Neuronal stem cell (in vitro differentiated cells): Measurements from ENCODE around the gene OTP.
A peak's percentile ranks its signal among the peaks of the same experiment; 100 is the strongest.

Source experiments
- DNase-seq: peaks from one replicate; pipeline ENCODE4 v3.0.0-alpha.2; 2013; ENCODE audit warnings: low spot score
- H2AFZ ChIP-seq: one replicate; pipeline ENCODE4 v1.6.1; 2013; ENCODE audit warnings: mild to moderate bottlenecking, low read length, inconsistent platforms
- H2AK5ac ChIP-seq: 2 replicates; pipeline ENCODE4 v1.6.1; 2013; ENCODE audit warnings: low read depth, mild to moderate bottlenecking, inconsistent platforms, low read length, moderate library complexity, mixed read lengths
- H2BK120ac ChIP-seq: 2 replicates; pipeline ENCODE4 v1.6.1; 2013; ENCODE audit warnings: low read depth, mild to moderate bottlenecking, inconsistent platforms, low read length, moderate library complexity, mixed read lengths
- H2BK12ac ChIP-seq: one replicate; pipeline ENCODE4 v1.6.1; 2013; ENCODE audit warnings: low read length, inconsistent platforms
- H2BK15ac ChIP-seq: 2 replicates; pipeline ENCODE4 v1.6.1; 2013; ENCODE audit warnings: mild to moderate bottlenecking, low read length, inconsistent platforms, mixed read lengths
- H2BK5ac ChIP-seq: one replicate; pipeline ENCODE4 v1.6.1; 2013; ENCODE audit warnings: inconsistent platforms, mild to moderate bottlenecking, low read length, moderate library complexity
- H3K14ac ChIP-seq: one replicate; pipeline ENCODE4 v1.6.1; 2013; ENCODE audit warnings: low read length, inconsistent platforms
- H3K18ac ChIP-seq: 2 replicates; pipeline ENCODE4 v1.6.1; 2013; ENCODE audit warnings: low read length, inconsistent platforms
- H3K23ac ChIP-seq: 2 replicates; pipeline ENCODE4 v1.6.1; 2013; ENCODE audit warnings: low read depth, mild to moderate bottlenecking, mixed read lengths, low read length, inconsistent platforms; ENCODE audit not compliant: poor library complexity
- H3K27ac ChIP-seq: replicated peaks from 3 replicates; pipeline ENCODE4 v1.5.1; 2013; ENCODE audit warnings: low read length, inconsistent platforms
- H3K27me3 ChIP-seq, 3 experiments: 2 replicates each; pipeline ENCODE4 v1.6.1; 2013; ENCODE audit warnings: low read length in 3 of 3, mild to moderate bottlenecking in 2 of 3, inconsistent platforms in 1 of 3, low read depth in 1 of 3, mixed read lengths in 1 of 3, moderate library complexity in 1 of 3; ENCODE audit not compliant: control insufficient read depth in 3 of 3, insufficient read depth in 3 of 3
- H3K36me3 ChIP-seq, 2 donors: replicated peaks in 1 of 2; 2 replicates each; pipeline ENCODE4 v1.6.1; 2013; ENCODE audit warnings: low read length in 2 of 2; ENCODE audit not compliant: control insufficient read depth in 2 of 2, insufficient read depth in 2 of 2
- H3K4ac ChIP-seq: 2 replicates; pipeline ENCODE4 v1.6.1; 2013; ENCODE audit warnings: inconsistent platforms, mild to moderate bottlenecking, low read length, moderate library complexity
- H3K4me1 ChIP-seq, 2 donors: 1 replicate in 1 of 2; 2 replicates in 1 of 2; pipeline ENCODE4 v1.6.1; 2013; ENCODE audit warnings: low read length in 2 of 2, low read depth in 1 of 2; ENCODE audit not compliant: control insufficient read depth in 2 of 2, insufficient read depth in 1 of 2
- H3K4me2 ChIP-seq: one replicate; pipeline ENCODE4 v1.6.1; 2013; ENCODE audit warnings: mild to moderate bottlenecking, low read length, inconsistent platforms; ENCODE audit not compliant: insufficient read depth, poor library complexity, severe bottlenecking
- H3K4me3 ChIP-seq, 2 donors: 2 replicates each; pipeline ENCODE4 v1.5.1; 2013; ENCODE audit warnings: low read length in 2 of 2, mild to moderate bottlenecking in 2 of 2, inconsistent platforms in 1 of 2, moderate library complexity in 1 of 2
- H3K79me1 ChIP-seq: one replicate; pipeline ENCODE4 v1.6.1; 2013; ENCODE audit warnings: low read depth, mild to moderate bottlenecking, inconsistent platforms, low read length, moderate library complexity
- H3K9ac ChIP-seq: one replicate; pipeline ENCODE4 v1.6.1; 2013; ENCODE audit warnings: mild to moderate bottlenecking, low read depth, low read length, inconsistent platforms; ENCODE audit not compliant: poor library complexity
- H3K9me3 ChIP-seq, 2 donors: replicated peaks in 1 of 2; 2 replicates each; pipeline versions ENCODE3 to v1.6.1; 2013; ENCODE audit warnings: low read length in 2 of 2, mild to moderate bottlenecking in 2 of 2, inconsistent platforms in 1 of 2, low read depth in 1 of 2, mixed read lengths in 1 of 2, moderate library complexity in 1 of 2; ENCODE audit not compliant: control insufficient read depth in 2 of 2, insufficient read depth in 1 of 2
- H4K8ac ChIP-seq: one replicate; pipeline ENCODE4 v1.6.1; 2013; ENCODE audit warnings: low read depth, mild to moderate bottlenecking, inconsistent platforms, low read length, moderate library complexity
- H4K91ac ChIP-seq: one replicate; pipeline ENCODE4 v1.6.1; 2013; ENCODE audit warnings: low read length, low read depth, mild to moderate bottlenecking, inconsistent platforms; ENCODE audit not compliant: poor library complexity
- WGBS, 2 donors: extraction: QIAGEN DNeasy Blood & Tissue Kit; methylation state at CpG; one replicate each; pipeline ENCODE4 v1.1.7; 2013; ENCODE audit warnings: missing lambda C conversion rate in 2 of 2, mixed read lengths in 1 of 2; ENCODE audit not compliant: insufficient read length in 2 of 2, insufficient replicate concordance in 1 of 2; ENCODE audit errors: extremely low coverage in 2 of 2; 5-methylcytosine and 5-hydroxymethylcytosine counted together

The OTP gene

GRCh38 chr5:77650686-77651085 lies 12.2 kb upstream of the OTP start:
- H2BK12ac ChIP-seq = no peak overlapping the region
- peak overlapping the region; percentile 22 for H3K23ac ChIP-seq
- H3K4me2 ChIP-seq = no peak overlapping the region
- no peak overlapping the region for H3K4ac ChIP-seq
- no peak overlapping the region for H3K27ac ChIP-seq
- WGBS, 2 donors = no CpG with 5 or more reads among the region's 1 CpG
- H2AFZ ChIP-seq = no peak overlapping the region
- DNase-seq = no peak
- no peaks in the 10 kb centered on the region for H3K4me1 ChIP-seq
- H3K36me3 ChIP-seq = no peaks in the 10 kb centered on the region
- H2AK5ac ChIP-seq = no peak overlapping the region
- H2BK5ac ChIP-seq = no peak overlapping the region
- no peak overlapping the region for H3K4me3 ChIP-seq
- no peak overlapping the region for H4K91ac ChIP-seq
- no peak overlapping the region for H3K14ac ChIP-seq
- no peak overlapping the region for H2BK15ac ChIP-seq
- H3K79me1 ChIP-seq = no peaks in the 10 kb centered on the region
- no peak overlapping the region for H2BK120ac ChIP-seq
- H3K9ac ChIP-seq = no peak overlapping the region
- H3K18ac ChIP-seq = no peak overlapping the region
- H4K8ac ChIP-seq = no peak overlapping the region
- peaks cover 2 to 88% (median 8%) of the 10 kb centered on the region in 3 experiments for H3K27me3 ChIP-seq
- H3K9me3 ChIP-seq = peaks cover 0 to 1% of the 10 kb centered on the region in 2 donors

- Histone ChIP-seq H3K4me2 (no peak overlapping the region), H2BK12ac (no peak overlapping the region), H4K8ac (no peak overlapping the region), H3K4me3 (no peak overlapping the region), H3K9me3 (peaks cover 0 to 1% of the 10 kb centered on the region in 2 donors), H2AK5ac (no peak overlapping the region), H3K18ac (no peak overlapping the region), H4K91ac (no peak overlapping the region), H2BK120ac (no peak overlapping the region), H2BK5ac (no peak overlapping the region), H3K4me1 (no peaks in the 10 kb centered on the region), H2AFZ (no peak overlapping the region), H3K27ac (no peak overlapping the region), H3K27me3 (peaks cover 3 to 95% (median 15%) of the 10 kb centered on the region in 3 experiments), H2BK15ac (no peak overlapping the region), H3K4ac (no peak overlapping the region), H3K36me3 (no peaks in the 10 kb centered on the region), H3K9ac (no peak overlapping the region), H3K14ac (no peak overlapping the region), H3K23ac (no peak overlapping the region), H3K79me1 (no peaks in the 10 kb centered on the region)
- WGBS, 2 donors = no CpG with 5 or more reads among the region's 2 CpGs
- no peak for DNase-seq
Observed at GRCh38 chr5:77649776-77650175, 11.3 kb upstream of the OTP start.

DNA sequence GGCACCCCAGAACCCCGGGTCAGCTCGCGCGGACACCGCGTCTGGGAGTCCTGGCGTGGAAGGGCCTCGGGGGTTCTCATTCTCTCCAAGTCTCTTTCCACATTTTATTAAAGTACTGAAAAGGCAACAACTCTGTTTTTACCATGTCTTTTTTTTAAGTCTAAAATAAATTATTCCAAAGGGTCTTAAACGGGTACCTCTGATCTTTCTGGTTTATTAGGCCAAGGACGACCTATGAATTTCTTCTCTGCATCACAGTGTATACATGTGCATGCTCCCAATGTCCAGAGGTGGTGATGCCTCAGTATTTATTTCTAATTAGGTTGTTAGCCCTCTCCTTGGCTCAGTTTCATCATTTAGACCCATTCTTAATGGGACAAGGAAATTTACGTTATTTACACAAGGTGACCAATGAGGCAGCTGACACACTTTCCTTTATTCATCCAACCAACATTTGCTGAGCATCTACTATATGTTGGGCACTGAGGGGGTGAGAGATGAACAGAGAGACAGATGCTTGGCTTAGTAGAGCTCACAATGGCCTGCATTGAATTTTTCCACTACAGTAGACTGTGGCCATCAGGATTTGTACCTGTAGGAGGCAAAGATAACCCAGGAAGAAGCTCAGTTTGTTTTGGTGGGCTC lies 7.6 kb upstream of the OTP start:
- peaks cover 0 to 6% of the 10 kb centered on the region in 2 donors for H3K4me1 ChIP-seq
- no peak overlapping the region for H3K4me3 ChIP-seq
- H4K8ac ChIP-seq = no peak overlapping the region
- no peaks in the 10 kb centered on the region for H3K79me1 ChIP-seq
- H2BK120ac ChIP-seq = no peak overlapping the region
- no peak overlapping the region for H3K4ac ChIP-seq
- DNase-seq = no peak
- H2BK12ac ChIP-seq = no peak overlapping the region
- no peak overlapping the region for H2AK5ac ChIP-seq
- peak overlapping the region; percentile 71 for H2AFZ ChIP-seq
- H2BK5ac ChIP-seq = no peak overlapping the region
- no peak overlapping the region for H3K23ac ChIP-seq
- no CpG with 5 or more reads among the region's 11 CpGs for WGBS, 2 donors
- H3K14ac ChIP-seq = no peak overlapping the region
- H3K27me3 ChIP-seq = peaks cover 17 to 99% (median 50%) of the 10 kb centered on the region in 3 experiments
- peak overlapping the region; percentile 43 for H3K4me2 ChIP-seq
- no peaks in the 10 kb centered on the region for H3K36me3 ChIP-seq
- no peak overlapping the region for H4K91ac ChIP-seq
- no peak overlapping the region for H3K9ac ChIP-seq
- H3K27ac ChIP-seq = no peak overlapping the region
- peaks cover 0 to 1% of the 10 kb centered on the region in 2 donors for H3K9me3 ChIP-seq
- no peak overlapping the region for H2BK15ac ChIP-seq
- peak overlapping the region; percentile 53 for H3K18ac ChIP-seq

DNA sequence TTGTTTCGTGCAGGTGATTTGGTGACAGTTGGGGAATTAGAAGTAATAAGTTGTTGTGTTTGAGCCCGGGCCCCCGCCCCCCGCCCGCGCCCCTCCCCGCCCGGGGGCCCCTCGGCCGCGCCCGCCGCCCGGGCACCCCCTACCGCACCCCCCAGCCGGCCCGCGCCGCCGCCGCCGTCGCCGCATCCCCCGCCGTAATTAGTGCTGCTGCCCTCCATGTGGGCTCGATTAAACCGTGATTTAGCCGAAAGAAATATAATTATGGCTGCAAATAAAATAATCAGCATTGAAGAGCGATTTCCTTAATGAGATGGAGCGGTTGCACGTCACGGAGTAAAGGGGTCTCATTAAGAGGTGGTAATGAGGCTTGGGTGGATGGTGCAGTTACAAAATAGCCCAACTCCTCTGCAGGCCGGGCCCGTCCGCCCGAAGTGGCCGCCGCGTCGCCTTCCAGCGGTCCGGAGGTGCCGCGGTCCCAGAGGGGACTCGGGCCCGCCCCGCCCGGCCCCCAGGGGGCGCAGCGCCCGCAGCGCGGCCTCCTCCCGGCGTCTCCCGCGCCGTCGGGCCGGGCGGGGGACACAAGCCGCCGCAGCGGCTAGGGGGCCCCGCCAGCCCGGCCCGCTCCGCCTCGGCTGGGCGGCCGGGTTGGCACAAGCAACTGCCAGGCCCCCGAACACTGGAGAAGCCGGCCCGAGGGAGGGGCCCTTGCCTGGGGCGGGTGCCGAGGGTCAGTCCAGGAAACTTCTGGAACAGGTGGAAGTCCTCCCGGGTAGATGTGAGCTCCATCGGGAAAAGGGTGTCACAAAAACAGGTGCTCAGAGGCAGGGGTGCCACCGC lies 6.9 kb upstream of the OTP start:
- no peaks in the 10 kb centered on the region for H3K9me3 ChIP-seq
- H2BK15ac ChIP-seq = no peak overlapping the region
- no peak overlapping the region for H3K9ac ChIP-seq
- no peak overlapping the region for H2BK12ac ChIP-seq
- H3K36me3 ChIP-seq = no peaks in the 10 kb centered on the region
- peak overlapping the region; percentile 43 for H3K4me2 ChIP-seq
- H2BK120ac ChIP-seq = no peak overlapping the region
- no peak overlapping the region for H4K91ac ChIP-seq
- no peaks in the 10 kb centered on the region for H3K79me1 ChIP-seq
- no peak overlapping the region for H3K4me3 ChIP-seq
- no peak overlapping the region for H3K14ac ChIP-seq
- H2BK5ac ChIP-seq = no peak overlapping the region
- DNase-seq = no peak
- WGBS, 2 donors = no CpG with 5 or more reads among the region's 80 CpGs
- H3K4ac ChIP-seq = no peak overlapping the region
- H4K8ac ChIP-seq = no peak overlapping the region
- no peak overlapping the region for H3K27ac ChIP-seq
- H3K18ac ChIP-seq = peak overlapping the region; percentile 53
- peak overlapping the region; percentile 71 for H2AFZ ChIP-seq
- H3K23ac ChIP-seq = no peak overlapping the region
- H3K27me3 ChIP-seq = peaks cover 21 to 99% (median 58%) of the 10 kb centered on the region in 3 experiments
- H3K4me1 ChIP-seq = peaks cover 0 to 6% of the 10 kb centered on the region in 2 donors
- H2AK5ac ChIP-seq = no peak overlapping the region
